Right lobe of liver (tissue), 6 donors: ENCODE measurements around the gene TTC24. TPM values are rescaled to one million over a fixed set of nuclear protein-coding genes. Genes with fewer than 3 reads are reported as not detected.
A peak's percentile ranks its signal among the peaks of the same experiment; 100 is the strongest.
"Not testable (repeated sequence)": the region's sequence is repeated elsewhere in the genome, so short reads cannot be mapped to it uniquely, and the experiment has no call there.

ENCODE experiments used
- ATAC-seq, 4 donors: fragments of 200-7000 bp; cut with Tn5 transposase; one replicate each; pipeline ENCODE4 v1.9.1; 2020; ENCODE audit warnings: mild to moderate bottlenecking in 4 of 4, moderate library complexity in 4 of 4
- DNase-seq, 3 donors: peaks; one replicate each; pipeline ENCODE4 v3.0.0-alpha.2; 2020
- H3K27ac ChIP-seq, 3 donors: fragments of 200-600 bp; one replicate each; pipeline ENCODE4 v1.8.0; 2022
- H3K27me3 ChIP-seq, 2 donors: fragments of 200-600 bp; one replicate each; pipeline ENCODE4 v1.8.0; 2022
- H3K36me3 ChIP-seq, 4 donors: fragments of 200-600 bp; sonication (generic) in 1 of 4; one replicate each; pipeline versions ENCODE4 v1.5.1 to v1.8.0; 2017 to 2022; ENCODE audit warnings: control low read depth in 1 of 4
- H3K4me1 ChIP-seq, 4 donors: fragments of 200-600 bp; sonication (generic) in 1 of 4; one replicate each; pipeline versions ENCODE4 v1.5.1 to v1.8.0; 2017 to 2022; ENCODE audit warnings: control low read depth in 1 of 4
- H3K4me3 ChIP-seq, 3 donors: fragments of 200-600 bp; one replicate each; pipeline ENCODE4 v1.8.0; 2022
- H3K9me3 ChIP-seq, 4 donors: fragments of 200-600 bp; sonication (generic) in 1 of 4; one replicate each; pipeline versions ENCODE4 v1.5.1 to v1.8.0; 2017 to 2022; ENCODE audit warnings: control low read depth in 1 of 4
- POLR2A ChIP-seq: fragments of 450-650 bp; IDR thresholded peaks from one replicate; pipeline ENCODE4 v1.6.1; 2017; ENCODE audit warnings: antibody characterized with exemption, mild to moderate bottlenecking
- WGBS: methylation state at CpG from one replicate; pipeline ENCODE4 v1.1.6; 2018; ENCODE audit warnings: low coverage, low lambda C conversion rate; ENCODE audit not compliant: insufficient coverage; ENCODE audit errors: missing lambda C conversion rate; 5-methylcytosine and 5-hydroxymethylcytosine counted together
- intact Hi-C, 2 donors: fragments of 100-400 bp; cut with DNase I; formaldehyde crosslinking; loops; one replicate each; pipeline versions ENCODE4 v1.11.2 to v1.14.1; 2022
- total RNA-seq, 6 experiments: library from RNA; depleted of rRNA in 2 of 6; stranded (reverse); fragments of >200 nt in 2 of 6; fragmentation: NEBNext Ultra II Directional in 3 of 6; extraction: Animal tissue kit (Norgen Biotek cat#: 25700) in 3 of 6; gene quantifications; one replicate each; pipeline versions ENCODE4 v1.1.0 to v1.2.4, GENCODE V29; 2016 to 2023
- TF ChIP-seq, protein P1 (sequence below), 4 donors: fragments of 200-600 bp in 3 of 4; fragments of 450-650 bp in 1 of 4; IDR thresholded peaks; one replicate each; pipeline versions ENCODE4 v1.5.1 to v1.8.0; 2016 to 2022; ENCODE audit warnings: antibody characterized with exemption in 4 of 4, mild to moderate bottlenecking in 2 of 4
- donor health status: DM: no; HTN: yes; CAD: no.
- donor health status: DM: no; HTN: no; CAD: no.
- donor health status: DM: no; HTN: no; CAD: no.
- donor health status: DM: no; HTN: yes; CAD: no.
- donor health status: DM: no; HTN: yes; CAD: no.

Gene TTC24
- total RNA-seq, 6 experiments from 2014 or later = 0.31 TPM; not detected in 5

DNA sequence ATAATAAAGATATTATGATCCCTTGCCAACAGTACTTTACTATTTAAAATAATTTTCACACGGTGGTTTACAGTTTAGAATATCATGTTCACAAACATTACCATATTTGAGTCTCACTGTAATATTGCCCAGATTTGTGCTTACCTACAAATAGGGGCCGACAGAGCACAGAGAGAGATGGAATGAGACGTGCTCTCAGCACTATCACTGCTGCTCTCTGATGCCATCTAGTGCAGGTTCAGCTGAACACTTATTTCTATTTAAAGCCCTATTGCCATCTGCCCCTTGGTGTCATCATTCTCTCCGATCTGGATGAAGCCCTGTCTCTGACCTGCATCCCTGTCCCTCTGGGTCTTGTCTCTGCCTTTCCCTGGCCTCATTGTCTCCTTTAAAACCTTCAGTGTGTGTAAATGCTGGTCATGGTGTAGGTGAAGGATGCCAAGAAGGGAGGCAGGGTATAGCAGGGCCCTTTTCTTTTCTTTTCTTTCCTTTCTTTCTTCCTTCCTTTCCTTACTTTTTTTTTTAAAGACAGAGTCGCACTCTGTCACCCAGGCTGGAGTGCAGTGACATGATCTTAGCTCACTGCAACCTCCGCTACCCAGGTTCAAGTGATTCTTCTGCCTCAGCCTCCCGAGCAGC is 28.6 kb downstream of the TTC24 start:
- WGBS = 18% methylated on average over 7 of the region's 7 CpGs
- ATAC-seq (peak; percentile 99 to 100 (median 100)), DNase-seq (no peak)
- H3K4me3 ChIP-seq = no peak overlapping the region
- H3K36me3 ChIP-seq = no peaks in the 10 kb centered on the region
- H3K9me3 ChIP-seq = no peaks in the 10 kb centered on the region
- TF ChIP-seq, protein P1, sequence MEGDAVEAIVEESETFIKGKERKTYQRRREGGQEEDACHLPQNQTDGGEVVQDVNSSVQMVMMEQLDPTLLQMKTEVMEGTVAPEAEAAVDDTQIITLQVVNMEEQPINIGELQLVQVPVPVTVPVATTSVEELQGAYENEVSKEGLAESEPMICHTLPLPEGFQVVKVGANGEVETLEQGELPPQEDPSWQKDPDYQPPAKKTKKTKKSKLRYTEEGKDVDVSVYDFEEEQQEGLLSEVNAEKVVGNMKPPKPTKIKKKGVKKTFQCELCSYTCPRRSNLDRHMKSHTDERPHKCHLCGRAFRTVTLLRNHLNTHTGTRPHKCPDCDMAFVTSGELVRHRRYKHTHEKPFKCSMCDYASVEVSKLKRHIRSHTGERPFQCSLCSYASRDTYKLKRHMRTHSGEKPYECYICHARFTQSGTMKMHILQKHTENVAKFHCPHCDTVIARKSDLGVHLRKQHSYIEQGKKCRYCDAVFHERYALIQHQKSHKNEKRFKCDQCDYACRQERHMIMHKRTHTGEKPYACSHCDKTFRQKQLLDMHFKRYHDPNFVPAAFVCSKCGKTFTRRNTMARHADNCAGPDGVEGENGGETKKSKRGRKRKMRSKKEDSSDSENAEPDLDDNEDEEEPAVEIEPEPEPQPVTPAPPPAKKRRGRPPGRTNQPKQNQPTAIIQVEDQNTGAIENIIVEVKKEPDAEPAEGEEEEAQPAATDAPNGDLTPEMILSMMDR (IDR thresholded peaks at IDR 0.05) = peak; percentile 80 to 82 (median 80)
- no peak for TF ChIP-seq POLR2A
- H3K27ac ChIP-seq = no peak overlapping the region
- H3K4me1 ChIP-seq = no peaks in the 10 kb centered on the region
- intact Hi-C loops = loop anchor here in 1 of 2 donors (10.0 kb wide), 1 partner anchor 143 kb away; no protein-coding TSS in a partner anchor
- no peaks in the 10 kb centered on the region for H3K27me3 ChIP-seq

DNA sequence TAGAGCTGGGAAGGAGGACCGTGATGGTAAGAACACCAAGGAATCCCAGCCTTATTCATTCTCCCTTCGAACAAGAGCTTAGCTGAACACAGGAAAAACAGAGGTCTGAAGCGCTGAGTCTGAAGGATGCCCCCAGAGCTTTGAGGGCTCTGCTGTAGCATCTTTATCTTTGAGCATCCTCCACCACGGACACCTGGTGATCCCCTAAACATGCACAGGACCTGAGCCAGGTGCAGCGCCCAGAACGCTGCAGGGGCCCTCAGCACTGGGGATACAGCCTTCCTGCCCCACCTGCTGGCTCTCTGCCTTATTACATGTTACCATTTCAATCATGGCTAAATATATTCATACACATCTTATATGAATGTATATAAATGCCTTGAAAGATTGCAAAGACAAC is 29.5 kb downstream of the TTC24 start:
- 19% methylated on average over 6 of the region's 6 CpGs for WGBS

DNA sequence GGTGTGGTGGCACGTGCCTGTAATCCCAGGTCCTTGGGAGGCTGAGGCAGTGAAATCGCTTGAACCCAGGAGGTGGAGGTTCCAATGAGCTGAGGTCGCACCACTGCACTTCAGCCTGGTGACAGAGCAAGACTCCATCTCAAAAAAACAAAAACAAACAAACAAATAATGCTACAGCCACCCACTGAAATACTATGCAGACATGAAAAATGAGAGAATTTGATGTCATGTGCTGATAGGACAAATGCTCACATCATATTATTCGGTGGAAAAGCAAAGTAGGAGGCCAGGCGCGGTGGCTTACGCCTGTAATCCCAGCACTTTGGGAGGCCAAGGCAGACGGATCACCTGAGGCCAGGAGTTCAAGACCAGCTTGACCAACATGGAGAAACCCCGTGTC is 30.5 kb downstream of the TTC24 start:
- H3K36me3 ChIP-seq, H3K27me3 ChIP-seq, H3K27ac ChIP-seq, H3K4me3 ChIP-seq, DNase-seq, ATAC-seq, H3K9me3 ChIP-seq, H3K4me1 ChIP-seq: not testable (repeated sequence)
- WGBS = 73% methylated on average over 4 of the region's 9 CpGs
- intact Hi-C loops = loop anchor here in 1 of 2 donors (10.0 kb wide), 1 partner anchor 225 kb away; no protein-coding TSS in a partner anchor

More for the DNA sequence above, 29.5 kb downstream of the TTC24 start:
- DNase-seq = no peak
- peak; percentile 27 to 54 (median 45) for ATAC-seq
- Histone ChIP-seq H3K4me3 (no peak overlapping the region), H3K27ac (no peak overlapping the region), H3K27me3 (no peaks in the 10 kb centered on the region), H3K9me3 (no peaks in the 10 kb centered on the region), H3K4me1 (no peaks in the 10 kb centered on the region), H3K36me3 (no peaks in the 10 kb centered on the region)
- intact Hi-C loops = loop anchor here in 1 of 2 donors (10.0 kb wide), 1 partner anchor 144 kb away; no protein-coding TSS in a partner anchor
- TF ChIP-seq, protein P1 (IDR thresholded peaks at IDR 0.05) = peak; percentile 28 to 38 (median 32)
- TF ChIP-seq POLR2A = no peak

DNA sequence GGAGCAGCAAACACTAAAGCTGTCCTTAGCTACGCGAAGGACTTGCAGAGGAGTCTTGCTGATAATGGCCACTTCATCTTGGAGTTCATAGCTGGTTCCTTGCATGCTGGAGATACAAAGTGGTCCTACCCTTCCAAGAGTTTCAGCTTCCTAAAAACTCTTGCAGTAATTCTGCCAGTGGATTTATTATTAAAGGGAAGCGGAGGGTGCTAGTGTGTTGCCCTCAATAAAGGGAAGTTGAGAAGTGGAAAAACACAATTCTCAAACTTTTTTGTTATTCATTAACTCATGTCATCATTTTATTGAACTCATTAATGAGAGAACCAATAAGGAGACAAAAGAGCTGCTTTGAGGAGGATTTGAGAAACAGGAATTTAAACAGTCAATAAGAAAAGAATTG is 33.1 kb downstream of the TTC24 start:
- H3K36me3 ChIP-seq = no peaks in the 10 kb centered on the region

DNA sequence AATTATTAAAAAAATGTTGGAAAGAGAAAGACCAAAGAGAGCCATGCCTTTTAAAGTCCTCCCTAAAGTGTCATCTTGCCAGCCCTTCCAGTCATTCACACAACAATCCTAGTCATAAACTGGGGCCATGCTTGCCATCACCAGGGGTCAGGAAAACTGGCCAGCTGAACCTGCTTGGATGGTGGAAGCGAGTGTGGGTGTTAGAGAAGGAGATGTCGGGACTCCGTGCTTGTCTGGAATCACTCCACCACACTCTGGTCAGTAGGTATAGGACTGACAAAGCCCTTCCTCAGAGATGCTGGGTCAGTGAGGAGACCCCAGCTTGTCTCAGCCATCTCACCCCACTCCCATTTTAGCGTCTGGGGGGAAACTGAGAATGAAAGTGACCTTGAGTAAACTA is 36.4 kb downstream of the TTC24 start:
- H3K4me3 ChIP-seq = no peak overlapping the region
- no peak overlapping the region for H3K27ac ChIP-seq
- TF ChIP-seq, protein P1 (IDR thresholded peaks at IDR 0.05) = no peak
- no peak for TF ChIP-seq POLR2A
- ATAC-seq (no peak), DNase-seq (no peak)
- intact Hi-C loops = loop anchor here in 1 of 2 donors (10.0 kb wide), 1 partner anchor 231 kb away; no protein-coding TSS in a partner anchor
- no peaks in the 10 kb centered on the region for H3K27me3 ChIP-seq
- no peaks in the 10 kb centered on the region for H3K9me3 ChIP-seq
- WGBS = 30% methylated on average over 2 of the region's 4 CpGs
- H3K36me3 ChIP-seq = no peaks in the 10 kb centered on the region
- H3K4me1 ChIP-seq = no peaks in the 10 kb centered on the region

More for the DNA sequence above, 33.1 kb downstream of the TTC24 start:
- Histone ChIP-seq H3K4me3 (no peak overlapping the region), H3K27me3 (no peaks in the 10 kb centered on the region), H3K4me1 (no peaks in the 10 kb centered on the region), H3K27ac (no peak overlapping the region), H3K9me3 (no peaks in the 10 kb centered on the region)
- TF ChIP-seq, protein P1 (IDR thresholded peaks at IDR 0.05) = no peak
- no peak for TF ChIP-seq POLR2A
- WGBS = 52% methylated on average over 3 of the region's 3 CpGs
- intact Hi-C loops = loop anchor here in 1 of 2 donors (10.0 kb wide), 1 partner anchor 228 kb away; no protein-coding TSS in a partner anchor
- ATAC-seq (no peak), DNase-seq (no peak)
